Measurements from ENCODE around the gene TRPM2.

GRCh38 chr21:44350773-44351481, 2.5 kb upstream of the TRPM2 start:
- TF ChIP-seq CTCF (IDR thresholded peaks at IDR 0.05; ENCODE audit: borderline replicate concordance, extremely low read depth, low read length, poor library complexity, severe bottlenecking) (no peak), EZH2 (IDR thresholded peaks at IDR 0.05; ENCODE audit: borderline replicate concordance, low read depth, low read length, severe bottlenecking) (no peak)

Data from DND-41 (cell line).